ENCODE measurements around the gene KDM2A.
"Not testable (repeated sequence)": the region's sequence is repeated elsewhere in the genome, so short reads cannot be mapped to it uniquely, and the experiment has no call there.

- not testable (repeated sequence) for TF ChIP-seq EZH2phosphoT487 (IDR thresholded peaks at IDR 0.05; ENCODE audit: unreplicated experiment); POLR2AphosphoS5 (IDR thresholded peaks at IDR 0.05; ENCODE audit: low read depth)
- TF ChIP-seq, protein P1, sequence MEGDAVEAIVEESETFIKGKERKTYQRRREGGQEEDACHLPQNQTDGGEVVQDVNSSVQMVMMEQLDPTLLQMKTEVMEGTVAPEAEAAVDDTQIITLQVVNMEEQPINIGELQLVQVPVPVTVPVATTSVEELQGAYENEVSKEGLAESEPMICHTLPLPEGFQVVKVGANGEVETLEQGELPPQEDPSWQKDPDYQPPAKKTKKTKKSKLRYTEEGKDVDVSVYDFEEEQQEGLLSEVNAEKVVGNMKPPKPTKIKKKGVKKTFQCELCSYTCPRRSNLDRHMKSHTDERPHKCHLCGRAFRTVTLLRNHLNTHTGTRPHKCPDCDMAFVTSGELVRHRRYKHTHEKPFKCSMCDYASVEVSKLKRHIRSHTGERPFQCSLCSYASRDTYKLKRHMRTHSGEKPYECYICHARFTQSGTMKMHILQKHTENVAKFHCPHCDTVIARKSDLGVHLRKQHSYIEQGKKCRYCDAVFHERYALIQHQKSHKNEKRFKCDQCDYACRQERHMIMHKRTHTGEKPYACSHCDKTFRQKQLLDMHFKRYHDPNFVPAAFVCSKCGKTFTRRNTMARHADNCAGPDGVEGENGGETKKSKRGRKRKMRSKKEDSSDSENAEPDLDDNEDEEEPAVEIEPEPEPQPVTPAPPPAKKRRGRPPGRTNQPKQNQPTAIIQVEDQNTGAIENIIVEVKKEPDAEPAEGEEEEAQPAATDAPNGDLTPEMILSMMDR (conservative IDR thresholded peaks at IDR 0.05; ENCODE audit: low read depth in 2 of 2), result not testable (repeated sequence)
Observed at GRCh38 chr11:67168911-67169310, 49.8 kb downstream of the KDM2A start.

All from GM23338 (cell line).